ENCODE measurements around the gene PDSS2. TPM values are rescaled to one million over a fixed set of nuclear protein-coding genes. Genes with fewer than 3 reads are reported as not detected.

PDSS2 gene
- total RNA-seq, 2 experiments from 2014 or later = 12.8 to 15.4 TPM

DNA sequence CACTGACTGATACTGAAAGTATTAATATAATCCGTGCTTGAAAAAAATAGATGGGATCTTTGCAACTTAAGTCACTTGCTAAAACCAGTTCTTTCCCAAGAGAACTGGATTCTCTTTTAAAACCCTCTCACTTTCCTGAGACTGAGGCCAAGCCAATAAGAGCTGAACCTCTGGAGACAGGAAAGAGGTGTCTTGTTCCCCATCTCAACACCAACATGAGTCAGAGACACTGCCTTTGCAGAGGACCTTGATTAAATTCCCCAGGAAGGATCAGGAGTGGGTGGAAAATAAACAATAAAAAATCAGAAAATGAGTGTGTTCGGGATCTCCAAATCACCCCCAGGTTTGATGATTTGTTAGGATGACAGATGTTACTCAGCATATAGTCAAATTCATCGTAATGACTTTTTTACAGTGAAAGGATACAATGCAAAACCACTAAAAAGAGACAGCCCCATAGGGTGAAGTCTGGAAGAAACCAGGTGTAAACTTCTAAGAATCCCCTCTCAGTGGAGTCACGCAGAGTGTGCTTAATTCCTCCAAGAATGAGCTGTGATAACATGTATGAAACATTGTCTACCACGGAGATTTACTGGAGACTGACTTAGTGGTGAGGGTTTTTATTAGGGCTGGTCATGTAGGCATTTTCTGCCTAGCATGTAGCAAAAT, 221.2 kb downstream of the PDSS2 start:
- H3K36me3 Mint-ChIP-seq = peaks cover 20% of the 10 kb centered on the region
- ATAC-seq (ENCODE audit: low read depth) (no peak), DNase-seq (no peak)
- H3K27me3 Mint-ChIP-seq = no peaks in the 10 kb centered on the region
- POLR2A ChIA-PET = no interaction called here
- no peak overlapping the region for H3K27ac Mint-ChIP-seq
- peaks cover 1% of the 10 kb centered on the region for H3K4me1 Mint-ChIP-seq
- peaks cover 5% of the 10 kb centered on the region for H3K9me3 Mint-ChIP-seq
- no peak overlapping the region for H3K4me3 Mint-ChIP-seq

- H3K36me3 Mint-ChIP-seq = peaks cover 21% of the 10 kb centered on the region
- no peak overlapping the region for H3K4me3 Mint-ChIP-seq
- no peaks in the 10 kb centered on the region for H3K27me3 Mint-ChIP-seq
- ATAC-seq (ENCODE audit: low read depth) = no peak
- H3K27ac Mint-ChIP-seq = no peak overlapping the region
- POLR2A ChIA-PET = no interaction called here
- no peak for DNase-seq
- H3K4me1 Mint-ChIP-seq = peaks cover 2% of the 10 kb centered on the region
- H3K9me3 Mint-ChIP-seq = peaks cover 5% of the 10 kb centered on the region
These were observed 223.9 kb downstream of the PDSS2 start for GRCh38 chr6:107235511-107235910.

DNA sequence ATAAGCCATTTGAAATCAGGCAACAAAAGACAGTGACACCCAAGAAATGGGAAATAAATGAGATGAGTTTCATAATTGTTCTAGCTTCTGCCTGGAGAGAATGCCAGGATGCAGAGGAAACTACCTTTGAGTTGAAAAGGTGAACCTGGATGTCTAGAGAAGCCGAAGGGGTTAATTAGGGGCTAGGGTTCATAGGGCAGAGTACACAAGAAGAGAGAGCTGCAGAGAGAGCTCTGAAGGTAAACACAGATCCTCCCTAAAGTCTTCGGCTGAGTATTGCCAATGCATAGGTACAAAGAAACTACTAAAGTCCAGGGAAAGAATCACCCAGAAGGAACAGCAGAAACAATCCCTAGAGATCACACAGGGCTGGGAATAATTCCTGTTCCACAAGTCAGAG, 224.4 kb downstream of the PDSS2 start:
- no peak for ATAC-seq (ENCODE audit: low read depth)
- POLR2A ChIA-PET = no interaction called here
- H3K36me3 Mint-ChIP-seq = peaks cover 21% of the 10 kb centered on the region
- DNase-seq = no peak
- H3K27ac Mint-ChIP-seq = no peak overlapping the region
- no peaks in the 10 kb centered on the region for H3K27me3 Mint-ChIP-seq
- peaks cover 2% of the 10 kb centered on the region for H3K4me1 Mint-ChIP-seq
- H3K4me3 Mint-ChIP-seq = no peak overlapping the region
- H3K9me3 Mint-ChIP-seq = peaks cover 5% of the 10 kb centered on the region

GRCh38 chr6:107231243-107231642, 228.1 kb downstream of the PDSS2 start:
- no peak overlapping the region for H3K4me3 Mint-ChIP-seq
- no peaks in the 10 kb centered on the region for H3K27me3 Mint-ChIP-seq
- H3K4me1 Mint-ChIP-seq = peaks cover 3% of the 10 kb centered on the region
- POLR2A ChIA-PET = no interaction called here
- H3K9me3 Mint-ChIP-seq = peaks cover 2% of the 10 kb centered on the region
- ATAC-seq (ENCODE audit: low read depth) (no peak), DNase-seq (no peak)
- H3K36me3 Mint-ChIP-seq = peaks cover 19% of the 10 kb centered on the region
- no peak overlapping the region for H3K27ac Mint-ChIP-seq

GRCh38 chr6:107230448-107230847, 228.9 kb downstream of the PDSS2 start:
- Mint-ChIP-seq H3K36me3 (peaks cover 11% of the 10 kb centered on the region), H3K4me3 (no peak overlapping the region), H3K27me3 (no peaks in the 10 kb centered on the region), H3K4me1 (peaks cover 3% of the 10 kb centered on the region), H3K27ac (no peak overlapping the region), H3K9me3 (no peaks in the 10 kb centered on the region)
- POLR2A ChIA-PET = no interaction called here
- DNase-seq (no peak), ATAC-seq (ENCODE audit: low read depth) (no peak)

GRCh38 chr6:107230024-107230423, 229.3 kb downstream of the PDSS2 start:
- POLR2A ChIA-PET = no interaction called here
- ATAC-seq (ENCODE audit: low read depth) (no peak), DNase-seq (no peak)
- Mint-ChIP-seq H3K27ac (no peak overlapping the region), H3K36me3 (peaks cover 8% of the 10 kb centered on the region), H3K9me3 (no peaks in the 10 kb centered on the region), H3K4me3 (no peak overlapping the region), H3K27me3 (no peaks in the 10 kb centered on the region), H3K4me1 (peaks cover 3% of the 10 kb centered on the region)

DNA sequence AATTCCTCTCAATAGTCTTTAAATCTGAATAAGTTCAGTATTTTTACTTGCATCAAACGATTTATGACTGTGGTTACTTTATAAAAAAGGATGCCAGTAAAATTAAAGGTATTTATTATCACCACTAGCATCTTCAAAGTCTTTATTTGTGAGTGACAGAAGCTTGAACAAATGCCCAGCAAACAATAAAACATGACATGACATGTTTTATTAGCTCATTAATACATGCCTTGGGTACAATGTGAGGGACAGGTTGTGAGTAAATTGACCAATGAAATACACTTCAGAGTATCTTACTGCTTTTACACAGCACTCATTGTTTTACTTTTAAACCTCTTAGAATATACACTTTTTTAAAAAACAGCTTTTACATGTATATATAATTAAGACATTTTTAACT, 230.6 kb downstream of the PDSS2 start:
- H3K27me3 Mint-ChIP-seq = no peaks in the 10 kb centered on the region
- H3K36me3 Mint-ChIP-seq = peaks cover 8% of the 10 kb centered on the region

GRCh38 chr6:107221519-107221918, 237.8 kb downstream of the PDSS2 start:
- POLR2A ChIA-PET = no interaction called here
- no peak for ATAC-seq (ENCODE audit: low read depth)
- no peaks in the 10 kb centered on the region for H3K27me3 Mint-ChIP-seq
- no peak overlapping the region for H3K4me3 Mint-ChIP-seq
- no peak for DNase-seq
- no peaks in the 10 kb centered on the region for H3K9me3 Mint-ChIP-seq
- peaks cover 2% of the 10 kb centered on the region for H3K36me3 Mint-ChIP-seq
- no peak overlapping the region for H3K27ac Mint-ChIP-seq
- H3K4me1 Mint-ChIP-seq = peaks cover 3% of the 10 kb centered on the region

More for the DNA sequence above, 230.6 kb downstream of the PDSS2 start:
- POLR2A ChIA-PET = interaction anchor here (0.7 kb wide), 1 partner anchor 11 kb away, joined by 3 read pairs; no protein-coding TSS in a partner anchor
- DNase-seq (no peak), ATAC-seq (ENCODE audit: low read depth) (no peak)
- Mint-ChIP-seq H3K27ac (no peak overlapping the region), H3K4me1 (peaks cover 3% of the 10 kb centered on the region), H3K4me3 (no peak overlapping the region), H3K9me3 (no peaks in the 10 kb centered on the region)

GRCh38 chr6:107219851-107220250, 239.5 kb downstream of the PDSS2 start:
- Mint-ChIP-seq H3K9me3 (no peaks in the 10 kb centered on the region), H3K4me1 (peaks cover 3% of the 10 kb centered on the region), H3K36me3 (peaks cover 2% of the 10 kb centered on the region), H3K27ac (no peak overlapping the region), H3K4me3 (no peak overlapping the region), H3K27me3 (no peaks in the 10 kb centered on the region)
- POLR2A ChIA-PET = no interaction called here
- no peak for ATAC-seq (ENCODE audit: low read depth)
- no peak for DNase-seq

GRCh38 chr6:107218142-107218541, 241.2 kb downstream of the PDSS2 start:
- Mint-ChIP-seq H3K36me3 (peaks cover 2% of the 10 kb centered on the region), H3K9me3 (no peaks in the 10 kb centered on the region), H3K27me3 (no peaks in the 10 kb centered on the region), H3K4me1 (peaks cover 3% of the 10 kb centered on the region), H3K27ac (no peak overlapping the region), H3K4me3 (no peak overlapping the region)
- DNase-seq (no peak), ATAC-seq (ENCODE audit: low read depth) (no peak)
- POLR2A ChIA-PET = no interaction called here

DNA sequence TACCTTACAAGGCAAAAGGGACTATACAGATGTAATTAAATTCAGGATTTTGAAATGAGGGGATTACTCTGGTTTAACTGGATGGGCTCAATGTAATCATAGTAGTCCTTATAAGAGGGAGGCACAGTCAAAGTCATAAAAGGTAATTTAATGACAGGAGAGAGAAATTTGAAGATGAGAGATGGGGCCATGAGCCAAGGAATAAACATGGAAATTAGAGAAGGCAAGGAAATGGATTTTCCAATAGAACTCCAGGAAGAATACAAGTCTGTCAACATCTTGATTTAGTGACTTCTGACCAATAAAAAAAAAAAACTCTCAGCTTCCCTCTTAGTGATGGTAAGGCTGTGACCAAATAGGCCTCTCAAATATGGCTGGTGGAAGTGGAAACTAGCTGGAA, 242.1 kb downstream of the PDSS2 start:
- H3K4me3 Mint-ChIP-seq = no peak overlapping the region
- no peak for DNase-seq
- H3K27ac Mint-ChIP-seq = no peak overlapping the region
- H3K27me3 Mint-ChIP-seq = no peaks in the 10 kb centered on the region
- no peak for ATAC-seq (ENCODE audit: low read depth)
- POLR2A ChIA-PET = no interaction called here
- peaks cover 2% of the 10 kb centered on the region for H3K36me3 Mint-ChIP-seq
- H3K9me3 Mint-ChIP-seq = no peaks in the 10 kb centered on the region
- H3K4me1 Mint-ChIP-seq = peaks cover 3% of the 10 kb centered on the region

DNA sequence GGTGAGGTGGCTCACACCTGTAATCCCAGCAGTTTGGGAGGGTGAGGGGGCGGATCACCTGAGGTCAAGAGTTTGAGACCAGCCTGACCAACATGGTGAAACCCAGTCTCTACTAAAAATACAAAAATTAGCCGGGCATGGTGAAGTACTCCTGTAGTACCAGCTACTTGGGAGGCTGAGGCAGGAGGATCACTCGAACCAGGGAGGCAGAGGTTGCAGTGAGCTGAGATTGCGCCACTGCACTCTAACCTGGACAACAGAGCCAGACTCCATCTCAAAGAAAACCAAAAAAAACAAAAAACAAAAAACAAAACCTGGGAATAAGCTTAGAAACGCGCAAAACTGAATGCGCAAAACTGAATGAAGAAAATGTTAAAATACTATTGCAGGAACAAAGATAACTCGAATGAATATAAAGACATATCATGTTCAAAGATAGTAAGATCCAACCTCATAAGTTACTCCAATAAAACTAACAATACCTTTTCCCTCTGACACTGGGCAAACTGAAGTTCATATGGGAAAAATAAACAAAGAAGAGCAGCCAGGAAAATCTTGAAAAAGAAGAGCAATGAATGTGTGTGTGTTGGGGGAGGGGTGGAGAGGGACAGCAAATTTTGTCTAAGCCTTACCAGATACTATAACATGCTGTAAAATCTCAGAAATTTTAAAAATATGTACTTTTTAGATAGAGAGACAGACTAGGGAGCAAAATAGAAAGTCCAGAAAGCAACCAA, 243.0 kb downstream of the PDSS2 start:
- Mint-ChIP-seq H3K27me3 (no peaks in the 10 kb centered on the region), H3K9me3 (no peaks in the 10 kb centered on the region), H3K36me3 (peaks cover 3% of the 10 kb centered on the region), H3K4me3 (no peak overlapping the region), H3K4me1 (no peaks in the 10 kb centered on the region), H3K27ac (no peak overlapping the region)
- POLR2A ChIA-PET = no interaction called here
- DNase-seq = no peak
- no peak for ATAC-seq (ENCODE audit: low read depth)

DNA sequence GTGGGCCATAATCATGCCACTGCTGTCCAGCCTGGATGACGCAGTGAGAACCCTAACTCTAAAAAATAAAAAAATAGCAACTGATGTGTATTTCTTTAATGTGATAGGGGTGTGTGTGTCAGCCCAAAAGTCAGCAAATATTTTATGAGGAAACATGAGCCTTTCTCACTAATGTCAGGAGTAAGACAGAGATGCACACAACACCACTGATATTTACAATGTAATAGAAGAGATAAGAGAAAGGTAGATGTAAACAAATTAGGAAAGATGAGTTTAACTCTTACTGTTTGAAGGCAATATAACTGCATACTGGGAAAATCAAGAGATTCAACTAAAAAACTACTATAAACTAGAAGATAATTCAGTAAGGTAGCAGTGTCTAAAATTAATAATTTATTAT, 244.0 kb downstream of the PDSS2 start:
- no peak overlapping the region for H3K4me3 Mint-ChIP-seq

GRCh38 chr6:107214655-107215054, 244.7 kb downstream of the PDSS2 start:
- DNase-seq = no peak
- H3K9me3 Mint-ChIP-seq = no peaks in the 10 kb centered on the region
- H3K36me3 Mint-ChIP-seq = peaks cover 2% of the 10 kb centered on the region
- no peak for ATAC-seq (ENCODE audit: low read depth)
- no peaks in the 10 kb centered on the region for H3K27me3 Mint-ChIP-seq
- POLR2A ChIA-PET = no interaction called here
- no peak overlapping the region for H3K27ac Mint-ChIP-seq
- no peak overlapping the region for H3K4me3 Mint-ChIP-seq
- no peaks in the 10 kb centered on the region for H3K4me1 Mint-ChIP-seq

More for the DNA sequence above, 244.0 kb downstream of the PDSS2 start:
- Mint-ChIP-seq H3K36me3 (peaks cover 3% of the 10 kb centered on the region), H3K27me3 (no peaks in the 10 kb centered on the region), H3K4me1 (no peaks in the 10 kb centered on the region), H3K27ac (no peak overlapping the region), H3K9me3 (no peaks in the 10 kb centered on the region)
- ATAC-seq (ENCODE audit: low read depth) = no peak
- DNase-seq = no peak
- POLR2A ChIA-PET = no interaction called here
